Fibroblast of peridontal ligament (primary cell): ENCODE results near the gene KLHDC7A.

ENCODE experiments used
- DNase-seq: peaks from one replicate; pipeline ENCODE4 v3.0.0-alpha.2; 2010; ENCODE audit errors: extremely low read depth

Gene KLHDC7A

DNA sequence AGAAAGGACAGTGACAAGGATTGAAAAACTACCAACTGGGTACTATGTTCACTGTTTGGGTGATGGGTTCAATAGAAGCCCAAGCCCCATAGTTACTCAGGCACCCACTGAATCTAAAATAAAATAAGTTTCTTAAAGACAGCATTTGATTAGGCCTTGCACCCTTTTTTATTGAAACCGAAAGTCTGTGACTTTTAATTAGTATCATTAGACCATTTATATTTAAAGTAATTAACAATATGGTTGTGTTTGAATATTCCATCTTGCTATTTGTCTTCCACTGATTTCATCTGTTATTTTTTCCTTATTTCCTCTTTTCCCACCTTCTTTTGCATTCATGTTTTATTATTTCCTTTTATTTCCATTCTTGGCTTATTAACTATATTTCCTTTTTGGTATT, 27.4 kb downstream of the KLHDC7A start:
- no peak for DNase-seq

DNA sequence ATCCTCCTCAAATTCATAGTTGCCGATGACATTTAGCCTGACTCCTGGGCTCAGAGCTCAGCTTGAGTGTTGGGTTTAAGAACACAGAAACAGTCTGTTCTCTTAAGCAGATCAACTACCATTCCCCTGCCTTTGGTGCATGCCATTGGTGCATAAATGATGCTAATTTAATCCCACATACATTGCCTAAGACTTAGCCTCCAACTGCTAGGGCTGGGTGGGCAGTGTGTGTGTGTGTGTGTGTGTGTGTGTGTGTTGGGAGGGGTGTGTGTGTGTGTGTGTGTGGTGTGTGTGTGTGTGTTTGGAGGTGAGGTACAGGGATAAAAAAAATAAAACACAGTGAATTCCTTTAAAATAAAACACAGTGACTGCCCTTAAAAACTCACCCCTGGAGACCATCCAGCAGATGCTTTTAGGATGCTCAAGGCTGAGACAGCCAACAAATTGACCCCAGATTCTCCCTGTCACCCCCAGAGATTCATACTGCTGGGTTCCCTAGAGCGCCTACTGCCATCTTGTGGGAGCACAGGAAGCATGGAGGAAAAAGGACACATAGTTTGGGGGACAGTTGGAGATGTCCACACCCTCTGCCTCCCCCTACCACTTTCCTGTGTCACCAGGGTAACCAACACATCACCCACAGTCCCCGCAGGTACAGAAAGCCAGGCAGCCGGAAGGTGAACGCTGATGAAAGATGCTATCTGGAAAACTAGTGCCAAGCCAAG, 30.6 kb downstream of the KLHDC7A start:
- no peak for DNase-seq

GRCh38 chr1:18511874-18512150, 31.1 kb downstream of the KLHDC7A start:
- DNase-seq, result no peak

GRCh38 chr1:18512883-18513282, 32.2 kb downstream of the KLHDC7A start:
- no peak for DNase-seq

DNA sequence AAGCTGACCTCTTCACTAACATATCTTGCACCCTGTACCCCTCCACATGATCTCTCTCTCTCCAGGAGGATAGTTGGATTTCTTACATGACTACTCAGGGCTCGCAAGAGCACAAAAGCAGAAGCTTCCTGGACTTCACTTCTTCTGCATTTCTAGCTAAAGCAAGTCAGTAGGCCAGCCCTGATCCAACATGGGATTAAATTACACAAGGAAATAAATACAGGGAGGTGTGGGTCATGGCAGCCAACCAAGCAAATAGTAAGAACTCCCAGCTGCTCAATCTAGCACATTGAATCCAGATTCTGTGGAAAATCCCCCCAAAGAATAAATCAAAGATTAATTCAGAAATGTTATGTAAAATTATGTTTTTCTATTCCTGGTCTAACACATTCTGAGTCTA, 33.3 kb downstream of the KLHDC7A start:
- DNase-seq, result no peak

- no peak for DNase-seq
Measured at GRCh38 chr1:18515120-18515667, 34.5 kb downstream of the KLHDC7A start.

DNA sequence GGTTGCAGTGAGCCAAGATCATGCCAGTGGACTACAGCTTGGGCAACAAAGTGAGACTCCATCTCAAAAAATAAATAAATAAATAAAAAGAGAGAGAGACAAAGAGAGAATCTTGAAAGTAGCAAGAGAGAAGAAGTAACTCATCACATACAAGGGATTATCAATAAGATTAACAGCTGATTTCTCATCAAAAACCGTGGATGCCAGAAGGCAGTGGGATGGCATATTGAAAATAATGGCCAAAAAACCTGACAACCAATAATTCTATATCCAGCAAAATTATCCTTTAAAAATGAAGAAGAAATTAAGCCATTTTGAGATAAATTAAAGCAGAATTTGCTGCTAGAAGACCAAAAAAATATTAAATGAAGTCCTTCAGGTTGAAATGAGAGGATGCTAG, 35.7 kb downstream of the KLHDC7A start:
- no peak for DNase-seq

GRCh38 chr1:18526436-18527275, 45.9 kb downstream of the KLHDC7A start:
- no peak for DNase-seq

GRCh38 chr1:18527514-18527913, 46.8 kb downstream of the KLHDC7A start:
- DNase-seq, result no peak

DNA sequence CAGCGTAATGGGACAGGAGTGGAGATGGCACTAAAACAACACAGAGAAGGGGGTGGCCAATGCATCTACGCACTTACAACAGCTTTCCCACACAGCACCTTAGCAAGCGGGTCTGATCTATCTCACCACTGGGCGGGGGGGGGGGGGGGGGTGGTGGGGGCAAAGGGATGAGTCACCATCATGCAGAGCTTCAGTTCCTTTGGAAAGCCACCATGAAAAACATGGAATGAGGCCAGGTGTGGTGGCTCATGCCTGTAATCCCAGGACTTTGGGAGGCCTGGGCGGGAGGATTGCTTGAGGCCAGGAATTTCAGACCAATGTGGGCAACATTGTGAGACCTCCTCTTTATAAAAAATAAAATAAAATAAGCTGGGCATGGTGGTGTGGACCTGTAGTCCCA, 47.2 kb downstream of the KLHDC7A start:
- DNase-seq, result no peak

DNA sequence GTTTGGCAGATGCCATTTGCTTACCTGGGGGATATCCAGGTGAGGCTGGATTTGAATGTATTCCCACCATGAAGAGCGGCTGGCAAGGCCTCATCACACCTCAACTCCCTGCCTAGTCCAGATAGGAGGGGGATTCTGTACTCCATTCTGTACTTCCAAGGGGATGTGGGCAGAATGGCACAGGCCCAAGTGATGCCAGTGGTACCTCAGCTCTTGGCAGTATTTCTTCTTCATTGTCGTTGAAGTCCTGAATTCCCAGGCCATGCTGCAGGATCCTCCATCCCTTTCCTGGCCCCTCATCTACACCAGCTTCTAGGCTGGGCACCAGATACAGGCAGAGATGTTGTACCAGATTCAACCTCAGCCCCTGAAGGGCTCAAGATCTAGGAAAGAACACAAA, 47.9 kb downstream of the KLHDC7A start:
- no peak for DNase-seq

- no peak for DNase-seq
Measured at GRCh38 chr1:18529714-18530113, 49.0 kb downstream of the KLHDC7A start.

- no peak for DNase-seq
Measured at GRCh38 chr1:18530587-18531502, 50.1 kb downstream of the KLHDC7A start.

DNA sequence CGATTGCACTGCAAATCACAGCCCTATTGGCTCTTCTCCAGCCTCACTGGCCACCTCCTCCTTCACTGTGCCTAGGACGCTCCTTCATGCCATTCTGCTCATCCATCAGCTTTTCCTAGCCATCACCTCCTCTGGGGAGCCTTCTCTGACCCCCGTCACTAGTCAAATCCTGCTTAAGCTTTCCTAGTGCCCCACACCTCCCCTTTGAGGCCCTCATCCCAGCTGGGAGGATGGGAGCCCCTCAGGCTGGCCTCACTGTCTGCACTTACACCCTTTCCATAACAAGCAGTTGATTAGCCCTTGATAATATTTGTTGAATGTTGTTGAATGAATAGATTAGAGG, 50.7 kb downstream of the KLHDC7A start:
- DNase-seq, result no peak

DNA sequence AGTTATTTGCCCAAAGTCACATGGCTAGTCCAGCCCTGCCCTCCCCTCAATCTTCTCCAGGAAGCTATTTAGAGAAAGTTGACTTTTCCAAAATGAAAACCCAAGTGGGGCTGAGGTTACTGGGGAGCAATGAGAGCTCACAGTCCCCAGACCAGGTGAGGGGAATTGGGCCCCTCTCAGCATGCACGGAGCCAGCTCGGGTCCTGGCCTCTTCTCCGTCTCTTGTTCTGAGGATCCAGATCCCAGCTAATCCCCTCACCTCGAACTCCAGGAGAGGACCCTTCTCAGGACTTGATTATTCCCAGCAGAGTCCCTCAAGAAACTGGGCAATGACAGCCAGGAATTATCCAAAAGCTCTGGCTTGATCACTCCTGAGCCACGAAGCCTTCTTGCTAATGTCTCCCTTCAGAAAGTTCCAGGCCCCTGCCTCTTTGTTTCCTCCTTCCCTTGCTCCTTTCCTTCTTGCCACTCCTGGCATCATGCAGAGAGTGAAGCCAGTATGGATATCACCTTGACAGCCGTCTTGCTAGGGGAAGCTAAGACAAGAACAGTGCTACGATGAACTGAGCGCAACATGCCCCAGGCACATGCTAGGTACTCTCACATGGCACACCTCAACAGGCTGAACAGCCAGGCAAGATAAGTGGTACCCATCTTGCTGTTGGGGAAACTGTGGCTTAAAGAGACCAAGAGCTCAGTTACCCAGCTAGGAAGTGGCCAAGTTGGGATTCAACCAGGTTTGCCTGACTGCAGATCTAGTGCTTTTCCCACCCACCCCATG, 51.9 kb downstream of the KLHDC7A start:
- DNase-seq, result no peak

DNA sequence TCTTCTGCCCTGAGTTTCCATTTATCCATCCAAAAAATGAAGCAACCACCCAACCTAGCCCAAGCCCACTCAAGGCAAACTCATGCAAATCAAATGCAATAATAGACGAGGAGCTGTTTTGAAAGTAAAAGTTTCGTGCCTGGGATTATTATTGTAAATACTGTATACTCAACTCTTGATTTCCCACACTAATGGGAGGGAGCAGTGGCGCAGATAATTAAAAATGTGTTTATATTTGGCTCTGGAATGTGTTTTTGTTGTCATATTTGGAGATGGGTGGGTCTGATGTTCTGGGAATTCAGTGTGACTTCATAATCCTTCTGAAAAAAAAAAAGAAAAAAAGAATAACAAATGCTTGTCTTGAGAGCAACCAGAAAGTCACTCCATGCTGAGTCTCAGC, 52.5 kb downstream of the KLHDC7A start:
- no peak for DNase-seq

DNA sequence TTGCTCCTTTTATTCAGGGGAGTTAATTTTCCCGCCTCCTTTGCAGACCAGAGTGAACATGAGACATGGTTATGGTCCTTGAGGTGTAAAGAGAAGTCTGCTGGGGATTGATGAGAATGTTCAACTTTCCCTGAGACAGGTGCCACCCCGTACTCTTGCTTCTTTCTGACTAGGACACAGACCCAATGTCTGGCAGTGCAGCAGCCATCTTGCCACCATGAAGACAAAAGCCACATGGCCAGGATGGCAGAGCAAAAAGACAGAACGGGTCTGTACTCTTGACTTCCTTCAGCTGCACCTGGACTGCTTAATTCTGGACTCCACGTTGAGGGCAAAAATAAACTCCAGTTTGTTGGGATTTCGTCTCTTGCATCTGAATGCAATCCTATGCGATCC, 54.1 kb downstream of the KLHDC7A start:
- no peak for DNase-seq
